Trophoblast cell (in vitro differentiated cells and primary cell): Measurements from ENCODE around the gene PDS5B.
"Not testable (repeated sequence)": the region's sequence is repeated elsewhere in the genome, so short reads cannot be mapped to it uniquely, and the experiment has no call there.

Source experiments
- DNase-seq, 2 donors: peaks; one replicate each; pipeline ENCODE4 v3.0.0-alpha.2; 2016
- H2AFZ ChIP-seq: 2 replicates; pipeline ENCODE4 v1.6.1; 2013; ENCODE audit warnings: low read length, moderate library complexity, mild to moderate bottlenecking; ENCODE audit not compliant: insufficient read depth, poor library complexity
- H2AK5ac ChIP-seq: 2 replicates; pipeline ENCODE4 v1.6.1; 2013; ENCODE audit warnings: mild to moderate bottlenecking, low read length
- H2BK120ac ChIP-seq: 2 replicates; pipeline ENCODE4 v1.6.1; 2013; ENCODE audit warnings: low read length, mild to moderate bottlenecking, moderate library complexity; ENCODE audit not compliant: insufficient read depth, poor library complexity
- H2BK12ac ChIP-seq: 2 replicates; pipeline ENCODE4 v1.6.1; 2013; ENCODE audit warnings: mild to moderate bottlenecking, low read length, moderate library complexity
- H2BK5ac ChIP-seq: 2 replicates; pipeline ENCODE4 v1.6.1; 2013; ENCODE audit warnings: low read length, low read depth, moderate library complexity, mild to moderate bottlenecking; ENCODE audit not compliant: poor library complexity
- H3K14ac ChIP-seq: 2 replicates; pipeline ENCODE4 v1.6.1; 2013; ENCODE audit warnings: mild to moderate bottlenecking, low read length
- H3K18ac ChIP-seq: 2 replicates; pipeline ENCODE4 v1.6.1; 2013; ENCODE audit warnings: mild to moderate bottlenecking, low read length
- H3K23ac ChIP-seq: 2 replicates; pipeline ENCODE4 v1.6.1; 2013; ENCODE audit warnings: low read length
- H3K27ac ChIP-seq: 2 replicates; pipeline ENCODE4 v1.5.1; 2013; ENCODE audit warnings: low read depth, mild to moderate bottlenecking, inconsistent platforms, low read length, moderate library complexity
- H3K27me3 ChIP-seq: 2 replicates; pipeline ENCODE4 v1.6.1; 2013; ENCODE audit warnings: inconsistent platforms, mild to moderate bottlenecking, low read length, moderate library complexity; ENCODE audit not compliant: insufficient read depth
- H3K36me3 ChIP-seq, 2 experiments: 1 replicate in 1 of 2; 2 replicates in 1 of 2; pipeline ENCODE4 v1.6.1; 2013; ENCODE audit warnings: low read length in 2 of 2, mild to moderate bottlenecking in 2 of 2, moderate library complexity in 1 of 2; ENCODE audit not compliant: insufficient read depth in 2 of 2, control insufficient read depth in 1 of 2
- H3K4ac ChIP-seq: 2 replicates; pipeline ENCODE4 v1.6.1; 2013; ENCODE audit warnings: low read depth, mild to moderate bottlenecking, low read length, moderate library complexity
- H3K4me1 ChIP-seq, 2 experiments: 1 replicate in 1 of 2; 2 replicates in 1 of 2; pipeline ENCODE4 v1.6.1; 2013; ENCODE audit warnings: low read length in 2 of 2, mild to moderate bottlenecking in 2 of 2, moderate library complexity in 1 of 2; ENCODE audit not compliant: insufficient read depth in 2 of 2, control insufficient read depth in 1 of 2
- H3K4me2 ChIP-seq: 2 replicates; pipeline ENCODE4 v1.6.1; 2013; ENCODE audit warnings: inconsistent platforms, mild to moderate bottlenecking, low read length, moderate library complexity
- H3K4me3 ChIP-seq: 2 replicates; pipeline ENCODE4 v1.5.1; 2013; ENCODE audit warnings: mild to moderate bottlenecking, low read depth, low read length, inconsistent platforms
- H3K79me1 ChIP-seq: one replicate; pipeline ENCODE4 v1.6.1; 2013; ENCODE audit warnings: low read length
- H3K79me2 ChIP-seq: 2 replicates; pipeline ENCODE4 v1.6.1; 2013; ENCODE audit warnings: low read length, mild to moderate bottlenecking; ENCODE audit not compliant: control insufficient read depth, insufficient read depth, poor library complexity
- H3K9ac ChIP-seq: 2 replicates; pipeline ENCODE4 v1.6.1; 2013; ENCODE audit warnings: mild to moderate bottlenecking, low read length
- H3K9me3 ChIP-seq: 2 replicates; pipeline ENCODE4 v1.6.1; 2013; ENCODE audit warnings: low read depth, mild to moderate bottlenecking, control low read depth, inconsistent platforms, low read length; ENCODE audit not compliant: insufficient read depth
- H4K12ac ChIP-seq: 2 replicates; pipeline ENCODE4 v1.6.1; 2013; ENCODE audit warnings: low read depth, mild to moderate bottlenecking, low read length, moderate library complexity
- H4K8ac ChIP-seq: 2 replicates; pipeline ENCODE4 v1.6.1; 2013; ENCODE audit warnings: low read depth, mild to moderate bottlenecking, low read length, moderate library complexity
- H4K91ac ChIP-seq: one replicate; pipeline ENCODE4 v1.6.1; 2013; ENCODE audit warnings: low read depth, mild to moderate bottlenecking, low read length, moderate library complexity
- WGBS: extraction: QIAGEN DNeasy Blood & Tissue Kit; methylation state at CpG from one replicate; pipeline ENCODE4 v1.1.7; 2013; ENCODE audit warnings: missing lambda C conversion rate; ENCODE audit not compliant: insufficient read length, insufficient coverage; ENCODE audit errors: extremely low coverage; 5-methylcytosine and 5-hydroxymethylcytosine counted together

PDS5B gene

GRCh38 chr13:32549788-32550187 is 36.5 kb upstream of the PDS5B start:
- Histone ChIP-seq H3K79me2 (no peaks in the 10 kb centered on the region), H3K9ac (no peak overlapping the region), H3K18ac (no peak overlapping the region), H3K4ac (no peak overlapping the region), H3K27me3 (no peaks in the 10 kb centered on the region), H3K23ac (no peak overlapping the region), H2BK120ac (no peak overlapping the region), H4K91ac (no peak overlapping the region), H4K8ac (no peak overlapping the region), H3K4me2 (no peak overlapping the region), H3K36me3 (no peaks in the 10 kb centered on the region), H2BK5ac (no peak overlapping the region), H4K12ac (no peak overlapping the region), H3K4me3 (no peak overlapping the region), H2BK12ac (no peak overlapping the region), H3K14ac (no peak overlapping the region), H3K27ac (no peak overlapping the region), H2AFZ (no peak overlapping the region), H3K4me1 (no peaks in the 10 kb centered on the region), H2AK5ac (no peak overlapping the region), H3K79me1 (no peaks in the 10 kb centered on the region), H3K9me3 (no peaks in the 10 kb centered on the region)
- WGBS = no CpG with 5 or more reads among the region's 3 CpGs
- DNase-seq = no peak

- Histone ChIP-seq H3K4ac (no peak overlapping the region), H3K27me3 (no peaks in the 10 kb centered on the region), H3K4me1 (no peaks in the 10 kb centered on the region), H3K36me3 (no peaks in the 10 kb centered on the region), H3K4me3 (no peak overlapping the region), H2BK12ac (no peak overlapping the region), H3K79me1 (no peaks in the 10 kb centered on the region), H3K23ac (no peak overlapping the region), H3K18ac (no peak overlapping the region), H3K9ac (no peak overlapping the region), H3K4me2 (no peak overlapping the region), H4K8ac (no peak overlapping the region), H3K79me2 (no peaks in the 10 kb centered on the region), H3K14ac (no peak overlapping the region), H4K91ac (no peak overlapping the region), H2BK5ac (no peak overlapping the region), H3K9me3 (no peaks in the 10 kb centered on the region), H3K27ac (no peak overlapping the region), H2AFZ (no peak overlapping the region), H2AK5ac (no peak overlapping the region), H2BK120ac (no peak overlapping the region), H4K12ac (no peak overlapping the region)
- no CpG with 5 or more reads among the region's 1 CpG for WGBS
- DNase-seq = no peak
These were observed 32.5 kb upstream of the PDS5B start for GRCh38 chr13:32553720-32554119.

- no CpG with 5 or more reads among the region's 2 CpGs for WGBS
These were observed 30.6 kb upstream of the PDS5B start for GRCh38 chr13:32555613-32556012.

GRCh38 chr13:32560842-32561241 is 25.4 kb upstream of the PDS5B start:
- not testable (repeated sequence) for H3K4me2 ChIP-seq, H3K79me2 ChIP-seq, H3K9me3 ChIP-seq, H3K14ac ChIP-seq, H3K4me1 ChIP-seq, H2BK120ac ChIP-seq, H3K18ac ChIP-seq, H4K91ac ChIP-seq, H3K27ac ChIP-seq, H3K23ac ChIP-seq, H3K79me1 ChIP-seq, H4K8ac ChIP-seq, H4K12ac ChIP-seq, H3K27me3 ChIP-seq, H2AK5ac ChIP-seq, H3K4ac ChIP-seq, DNase-seq, H3K36me3 ChIP-seq, H2AFZ ChIP-seq, H2BK5ac ChIP-seq, H3K9ac ChIP-seq, H3K4me3 ChIP-seq, H2BK12ac ChIP-seq
- no CpG with 5 or more reads among the region's 1 CpG for WGBS

More at GRCh38 chr13:32555613-32556012, 30.6 kb upstream of the PDS5B start:
- Histone ChIP-seq H2BK12ac (no peak overlapping the region), H3K27me3 (no peaks in the 10 kb centered on the region), H3K14ac (no peak overlapping the region), H3K9ac (no peak overlapping the region), H2BK5ac (no peak overlapping the region), H3K4me2 (no peak overlapping the region), H2BK120ac (no peak overlapping the region), H3K36me3 (no peaks in the 10 kb centered on the region), H2AK5ac (no peak overlapping the region), H3K79me2 (no peaks in the 10 kb centered on the region), H3K79me1 (no peaks in the 10 kb centered on the region), H4K12ac (no peak overlapping the region), H3K4me1 (no peaks in the 10 kb centered on the region), H3K4ac (no peak overlapping the region), H4K91ac (no peak overlapping the region), H3K27ac (no peak overlapping the region), H4K8ac (no peak overlapping the region), H3K23ac (no peak overlapping the region), H3K9me3 (no peaks in the 10 kb centered on the region), H2AFZ (no peak overlapping the region), H3K18ac (no peak overlapping the region), H3K4me3 (no peak overlapping the region)
- DNase-seq = no peak
